Mammary epithelial cell (primary cell): ENCODE results near the gene NMRAL1.

Source experiments
- CTCF ChIP-seq, 2 donors: IDR thresholded peaks in 1 of 2; conservative IDR thresholded peaks in 1 of 2; 2 replicates each; pipeline ENCODE4 v1.5.1; 2011 to 2012; ENCODE audit warnings: inconsistent platforms in 2 of 2, low read length in 2 of 2, mild to moderate bottlenecking in 2 of 2, control low read depth in 1 of 2, low read depth in 1 of 2; ENCODE audit not compliant: insufficient read depth in 1 of 2; ENCODE audit errors: extremely low read depth in 1 of 2
- EZH2 ChIP-seq: IDR thresholded peaks from 2 replicates; pipeline ENCODE4 v1.6.1; 2012; ENCODE audit warnings: low read length, inconsistent platforms, borderline replicate concordance

- TF ChIP-seq CTCF (conservative IDR thresholded peaks at IDR 0.05 in 1 of 2, IDR thresholded peaks at IDR 0.05 in 1 of 2; ENCODE audit: extremely low read depth in 1 of 2, insufficient read depth in 1 of 2, low read depth in 1 of 2, low read length in 2 of 2) (no peak), EZH2 (no peak)
Measured at GRCh38 chr16:4472880-4473279, 1.5 kb downstream of the NMRAL1 start.
